Spleen (tissue), 11 donors: Measurements from ENCODE around the gene RAD51B. TPM values are rescaled to one million over a fixed set of nuclear protein-coding genes. Genes with fewer than 3 reads are reported as not detected.
A peak's percentile ranks its signal among the peaks of the same experiment; 100 is the strongest.

ENCODE experiments used
- DNase-seq: peaks from one replicate; pipeline ENCODE4 v3.0.0-alpha.2; 2020
- H3K27ac ChIP-seq, 8 donors: fragments of 200-600 bp; sonication (generic) in 7 of 8; 1 replicate in 4 of 8; 2 replicates in 4 of 8; pipeline versions ENCODE4 v1.5.0 to v1.8.0; 2016 to 2021; ENCODE audit warnings: inconsistent platforms in 4 of 8, mild to moderate bottlenecking in 4 of 8, moderate library complexity in 1 of 8
- H3K27me3 ChIP-seq, 7 donors: fragments of 200-600 bp; sonication (generic) in 6 of 7; replicated peaks in 1 of 7; 1 replicate in 4 of 7; 2 replicates in 3 of 7; pipeline versions ENCODE4 v1.5.0 to v1.8.0; 2016 to 2021; ENCODE audit warnings: inconsistent platforms in 3 of 7, mild to moderate bottlenecking in 1 of 7
- H3K36me3 ChIP-seq, 6 donors: fragments of 200-600 bp; sonication (generic) in 5 of 6; 1 replicate in 4 of 6; 2 replicates in 2 of 6; pipeline versions ENCODE4 v1.5.0 to v1.8.0; 2016 to 2021; ENCODE audit warnings: inconsistent platforms in 2 of 6
- H3K4me1 ChIP-seq, 6 donors: fragments of 200-600 bp; sonication (generic) in 5 of 6; 1 replicate in 3 of 6; 2 replicates in 3 of 6; pipeline versions ENCODE4 v1.5.0 to v1.8.0; 2016 to 2021; ENCODE audit warnings: inconsistent platforms in 3 of 6
- H3K4me3 ChIP-seq, 8 donors: fragments of 200-600 bp; sonication (generic) in 7 of 8; 1 replicate in 4 of 8; 2 replicates in 4 of 8; pipeline versions ENCODE4 v1.5.0 to v1.8.0; 2016 to 2021; ENCODE audit warnings: inconsistent platforms in 4 of 8, mild to moderate bottlenecking in 4 of 8, moderate library complexity in 2 of 8
- H3K9me3 ChIP-seq, 8 donors: fragments of 200-600 bp; sonication (generic) in 7 of 8; 1 replicate in 4 of 8; 2 replicates in 4 of 8; pipeline versions ENCODE4 v1.5.0 to v1.8.0; 2016 to 2021; ENCODE audit warnings: inconsistent platforms in 4 of 8
- POLR2A ChIP-seq, 3 donors: fragments of 450-650 bp; IDR thresholded peaks; one replicate each; pipeline ENCODE4 v1.5.1; 2017; ENCODE audit warnings: antibody characterized with exemption in 3 of 3, mild to moderate bottlenecking in 1 of 3
- POLR2AphosphoS5 ChIP-seq, 3 donors: sonication (generic); formaldehyde crosslinking; IDR thresholded peaks; one replicate each; pipeline ENCODE4 v1.5.1; 2017; ENCODE audit warnings: antibody characterized with exemption in 3 of 3
- WGBS, 5 donors: extraction: QIAGEN DNeasy Blood & Tissue Kit in 3 of 5; methylation state at CpG; one replicate each; pipeline versions ENCODE4 v1.1.5 to v1.1.7; 2013 to 2018; 5-methylcytosine and 5-hydroxymethylcytosine counted together
- intact Hi-C: fragments of 100-400 bp; cut with DNase I; formaldehyde crosslinking; loops from one replicate; pipeline ENCODE4 v1.15.0; 2023; ENCODE audit warnings: low total_unique reads
- polyA plus RNA-seq, 3 donors: library from polyadenylated mRNA; stranded (reverse); fragments of 200-250 nt; gene quantifications; one replicate each; pipeline ENCODE4 v1.2.1, GENCODE V29; 2013
- total RNA-seq, 7 donors: library from RNA; depleted of rRNA in 3 of 7; stranded (reverse); fragments of >200 nt in 3 of 7; fragmentation: NEBNext Ultra II Directional in 4 of 7; extraction: Animal tissue kit (Norgen Biotek cat#: 25700) in 4 of 7; gene quantifications; one replicate each; pipeline versions ENCODE4 v1.1.0 to v1.2.1, GENCODE V29; 2016 to 2021
- TF ChIP-seq, protein P1 (sequence below), 11 experiments: fragments of 200-600 bp in 7 of 11; fragments of 450-650 bp in 4 of 11; sonication (generic) in 4 of 11; IDR thresholded peaks in 8 of 11; conservative IDR thresholded peaks in 3 of 11; 1 replicate in 7 of 11; 2 replicates in 4 of 11; pipeline versions ENCODE4 v1.4.0 to v1.8.0; 2016 to 2021; ENCODE audit warnings: antibody characterized with exemption in 11 of 11, inconsistent platforms in 4 of 11, mild to moderate bottlenecking in 1 of 11
- donor health status: healthy with polysubstance abuse.
- donor health status: DM: no; HTN: no; CAD: no; lungs with moderate emphysema.
- donor health status: DM: no; HTN: no; CAD: no.
- donor health status: Bipolar disorder and iron deficiency.
- donor health status: healthy.
- donor health status: DM: no; HTN: no; CAD: no.
- donor health status: DM: yes; HTN: yes; CAD: no.

RAD51B gene
- total and polyA plus RNA-seq, 10 donors, result 4.2 to 43.7 (median 29.8) TPM

DNA sequence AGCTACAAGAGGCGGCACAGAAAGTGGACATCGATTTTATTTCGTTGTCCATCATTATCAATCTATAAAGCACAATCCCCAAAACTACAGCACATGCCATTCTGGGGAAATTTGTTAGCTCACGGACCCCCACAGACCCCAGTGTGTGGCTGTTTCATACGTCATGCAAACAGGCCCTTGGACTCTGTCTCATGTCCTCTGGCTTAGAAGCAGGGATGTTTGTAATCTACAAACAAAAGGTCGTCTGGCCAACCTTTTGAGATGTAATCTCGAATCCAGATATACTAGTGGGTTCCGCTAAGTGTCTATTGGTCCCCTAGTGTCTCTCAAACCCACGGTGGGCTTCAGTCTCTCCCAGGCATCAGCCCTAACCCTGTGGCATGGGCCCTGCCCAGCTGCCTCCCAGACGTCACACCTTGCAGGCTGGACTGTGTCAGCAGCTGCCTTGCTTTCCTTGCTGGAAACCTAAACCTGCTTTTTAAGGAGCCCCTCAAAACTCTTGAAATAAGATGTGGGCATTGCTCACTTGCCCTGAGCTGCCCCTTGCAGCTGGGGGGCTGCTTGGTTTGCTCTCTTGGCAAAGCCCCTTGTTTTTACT lies 752.4 kb downstream of the RAD51B start:
- intact Hi-C loops, result no loop called here

DNA sequence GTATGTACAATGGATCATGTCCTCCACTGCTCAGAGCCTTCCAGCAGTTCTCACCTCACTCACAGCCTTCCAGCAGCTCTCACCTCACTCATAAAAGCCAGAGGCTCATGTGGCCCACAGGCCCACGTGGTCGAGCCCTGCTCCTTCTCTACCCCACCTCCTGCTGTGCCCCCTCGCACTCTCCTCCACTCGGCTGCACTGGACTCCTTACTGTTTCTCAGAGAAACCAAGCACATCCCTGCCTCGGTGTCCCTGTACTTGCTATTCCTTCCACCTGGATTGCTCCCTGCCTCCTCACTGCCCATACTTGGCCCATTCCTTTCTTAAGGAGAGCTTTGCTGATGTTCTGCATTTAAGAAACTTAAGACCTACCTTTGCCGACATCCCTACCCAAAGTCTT lies 753.5 kb downstream of the RAD51B start:
- intact Hi-C loops, result no loop called here
- Histone ChIP-seq H3K27ac (no peak overlapping the region), H3K4me1 (peaks cover 0 to 45% (median 26%) of the 10 kb centered on the region in 6 donors), H3K36me3 (no peaks in the 10 kb centered on the region), H3K4me3 (no peak overlapping the region), H3K9me3 (peaks cover 0 to 4% (median 0%) of the 10 kb centered on the region in 8 donors), H3K27me3 (no peaks in the 10 kb centered on the region)
- 88 to 97% (median 92%) methylated on average over 6 of the region's 6 CpGs for WGBS, 5 donors
- TF ChIP-seq POLR2A (IDR thresholded peaks at IDR 0.05) (no peak), POLR2AphosphoS5 (IDR thresholded peaks at IDR 0.05) (no peak)
- TF ChIP-seq, protein P1, sequence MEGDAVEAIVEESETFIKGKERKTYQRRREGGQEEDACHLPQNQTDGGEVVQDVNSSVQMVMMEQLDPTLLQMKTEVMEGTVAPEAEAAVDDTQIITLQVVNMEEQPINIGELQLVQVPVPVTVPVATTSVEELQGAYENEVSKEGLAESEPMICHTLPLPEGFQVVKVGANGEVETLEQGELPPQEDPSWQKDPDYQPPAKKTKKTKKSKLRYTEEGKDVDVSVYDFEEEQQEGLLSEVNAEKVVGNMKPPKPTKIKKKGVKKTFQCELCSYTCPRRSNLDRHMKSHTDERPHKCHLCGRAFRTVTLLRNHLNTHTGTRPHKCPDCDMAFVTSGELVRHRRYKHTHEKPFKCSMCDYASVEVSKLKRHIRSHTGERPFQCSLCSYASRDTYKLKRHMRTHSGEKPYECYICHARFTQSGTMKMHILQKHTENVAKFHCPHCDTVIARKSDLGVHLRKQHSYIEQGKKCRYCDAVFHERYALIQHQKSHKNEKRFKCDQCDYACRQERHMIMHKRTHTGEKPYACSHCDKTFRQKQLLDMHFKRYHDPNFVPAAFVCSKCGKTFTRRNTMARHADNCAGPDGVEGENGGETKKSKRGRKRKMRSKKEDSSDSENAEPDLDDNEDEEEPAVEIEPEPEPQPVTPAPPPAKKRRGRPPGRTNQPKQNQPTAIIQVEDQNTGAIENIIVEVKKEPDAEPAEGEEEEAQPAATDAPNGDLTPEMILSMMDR (IDR thresholded peaks at IDR 0.05 in 8 of 11, conservative IDR thresholded peaks at IDR 0.05 in 3 of 11), result no peak
- no peak for DNase-seq

More for the DNA sequence above, 752.4 kb downstream of the RAD51B start:
- H3K9me3 ChIP-seq, result peaks cover 0 to 4% (median 0%) of the 10 kb centered on the region in 8 donors
- H3K27ac ChIP-seq, result no peak overlapping the region
- TF ChIP-seq POLR2A (IDR thresholded peaks at IDR 0.05) (no peak), POLR2AphosphoS5 (IDR thresholded peaks at IDR 0.05) (no peak)
- TF ChIP-seq, protein P1 (IDR thresholded peaks at IDR 0.05 in 8 of 11, conservative IDR thresholded peaks at IDR 0.05 in 3 of 11), result no peak
- no peak overlapping the region for H3K4me3 ChIP-seq
- WGBS, 5 donors, result 84 to 97% (median 86%) methylated on average over 9 to 10 of the region's 10 CpGs
- no peaks in the 10 kb centered on the region for H3K27me3 ChIP-seq
- no peak for DNase-seq
- peaks cover 0 to 37% (median 22%) of the 10 kb centered on the region in 6 donors for H3K4me1 ChIP-seq
- H3K36me3 ChIP-seq, result no peaks in the 10 kb centered on the region

DNA sequence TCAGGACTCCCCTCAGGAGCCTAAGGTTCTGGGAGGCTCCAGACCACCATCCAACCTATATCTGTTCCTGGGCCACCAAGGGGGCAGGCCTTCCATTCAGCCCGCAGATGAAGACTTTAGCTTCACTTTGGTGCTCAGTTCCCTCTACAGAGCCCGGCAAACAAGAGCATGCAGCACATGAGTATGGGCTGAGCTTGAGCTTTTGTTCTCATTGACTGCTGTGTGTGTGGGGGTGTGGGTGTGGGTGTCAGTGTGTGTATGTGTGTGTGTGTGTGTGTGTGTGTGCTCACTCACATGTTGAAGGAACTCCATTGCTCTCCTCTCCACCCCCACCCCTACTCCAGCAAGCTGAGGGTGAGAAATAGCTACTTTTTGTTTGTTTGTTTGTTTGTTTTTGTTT lies 754.1 kb downstream of the RAD51B start:
- intact Hi-C loops, result no loop called here
- Histone ChIP-seq H3K27me3 (no peaks in the 10 kb centered on the region), H3K4me1 (peaks cover 0 to 45% (median 27%) of the 10 kb centered on the region in 6 donors), H3K27ac (no peak overlapping the region), H3K9me3 (peaks cover 0 to 4% (median 0%) of the 10 kb centered on the region in 8 donors), H3K4me3 (no peak overlapping the region), H3K36me3 (no peaks in the 10 kb centered on the region)
- TF ChIP-seq POLR2A (IDR thresholded peaks at IDR 0.05) (no peak), POLR2AphosphoS5 (IDR thresholded peaks at IDR 0.05) (no peak)
- TF ChIP-seq, protein P1 (IDR thresholded peaks at IDR 0.05 in 8 of 11, conservative IDR thresholded peaks at IDR 0.05 in 3 of 11), result no peak
- 85 to 100% (median 93%) methylated on average over 2 of the region's 2 CpGs for WGBS, 5 donors
- DNase-seq, result no peak

DNA sequence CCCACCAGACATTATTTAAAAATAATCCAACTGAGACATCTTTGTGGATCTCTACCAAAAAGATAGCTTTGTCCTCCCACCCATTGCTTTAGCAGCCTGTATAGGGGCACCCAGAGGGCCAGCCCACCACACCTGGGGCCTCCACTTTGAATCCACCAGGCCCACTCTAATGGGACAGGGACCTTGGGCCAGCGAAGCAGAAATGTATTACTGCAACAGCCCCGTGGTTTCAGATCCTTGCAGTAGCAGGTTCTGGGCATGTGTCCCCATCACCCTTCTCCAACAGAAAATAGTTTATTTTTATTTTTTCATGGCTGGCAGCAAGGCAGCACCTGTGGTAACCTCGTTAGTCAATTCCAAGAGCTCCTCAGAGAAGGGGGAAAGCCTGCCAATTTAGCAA lies 754.9 kb downstream of the RAD51B start:
- WGBS, 5 donors, result 68 to 79% (median 74%) methylated on average over 3 of the region's 3 CpGs
- peaks cover 0 to 4% (median 0%) of the 10 kb centered on the region in 8 donors for H3K9me3 ChIP-seq
- peaks cover 0 to 41% (median 26%) of the 10 kb centered on the region in 6 donors for H3K4me1 ChIP-seq
- H3K36me3 ChIP-seq, result no peaks in the 10 kb centered on the region
- peak overlapping the region in 3 of 8 donors; percentile 15 to 91 (median 87) for H3K27ac ChIP-seq
- TF ChIP-seq POLR2A (IDR thresholded peaks at IDR 0.05), result no peak
- TF ChIP-seq POLR2AphosphoS5 (IDR thresholded peaks at IDR 0.05), result no peak
- TF ChIP-seq, protein P1 (IDR thresholded peaks at IDR 0.05 in 8 of 11, conservative IDR thresholded peaks at IDR 0.05 in 3 of 11), result no peak
- intact Hi-C loops, result no loop called here
- H3K27me3 ChIP-seq, result no peaks in the 10 kb centered on the region
- no peak for DNase-seq
- no peak overlapping the region for H3K4me3 ChIP-seq
